ENCODE results near the gene SURF4.

The SURF4 gene

DNA sequence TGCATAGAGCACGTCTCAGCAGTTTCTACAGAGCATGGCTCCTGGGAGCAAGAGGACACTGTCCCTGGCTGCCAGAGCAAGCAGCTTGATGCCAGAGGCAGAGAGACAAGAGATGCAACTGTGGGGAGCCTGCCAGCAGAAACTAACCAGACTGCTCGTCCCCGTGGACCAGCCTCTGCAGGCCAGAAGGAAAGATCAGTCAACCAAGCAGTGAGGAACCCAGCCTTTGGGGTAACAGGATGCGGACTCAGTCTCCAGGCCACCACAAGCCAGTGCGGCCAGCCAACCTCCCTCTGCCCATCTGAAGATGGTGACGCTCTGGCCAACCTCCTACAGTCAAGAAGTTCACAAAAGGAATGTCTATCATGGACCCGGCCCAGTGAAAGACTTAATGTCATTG, 3.7 kb downstream of the SURF4 start:
- H3K36me3 ChIP-seq (ENCODE audit: control insufficient read depth, insufficient read depth, low read length), result peaks cover 61% of the 10 kb centered on the region
- no peak overlapping the region for H3K9ac ChIP-seq (ENCODE audit: low read length)
- H3K27ac ChIP-seq (ENCODE audit: low read depth, low read length), result no peak overlapping the region

GRCh38 chr9:133371261-133371711, 4.6 kb downstream of the SURF4 start:
- Histone ChIP-seq H3K27me3 (ENCODE audit: control insufficient read depth, insufficient read depth, low read length) (no peaks in the 10 kb centered on the region), H3K4me1 (ENCODE audit: control insufficient read depth, insufficient read depth, low read length) (no peaks in the 10 kb centered on the region; the same call in 1 of the 2 replicates), H3K36me3 (ENCODE audit: control insufficient read depth, insufficient read depth, low read length) (peaks cover 69% of the 10 kb centered on the region), H3K9ac (ENCODE audit: low read length) (peak overlapping the region; percentile 32), H3K4me3 (ENCODE audit: low read depth, low read length) (no peak overlapping the region), H3K27ac (ENCODE audit: low read depth, low read length) (no peak overlapping the region), H3K9me3 (ENCODE audit: control insufficient read depth, insufficient read depth, low read depth, low read length) (no peaks in the 10 kb centered on the region)

More for the DNA sequence above, 3.7 kb downstream of the SURF4 start:
- Histone ChIP-seq H3K27me3 (ENCODE audit: control insufficient read depth, insufficient read depth, low read length) (peaks cover 8% of the 10 kb centered on the region; the same call in 1 of the 2 replicates), H3K4me1 (ENCODE audit: control insufficient read depth, insufficient read depth, low read length) (no peaks in the 10 kb centered on the region; the same call in 1 of the 2 replicates), H3K4me3 (ENCODE audit: low read depth, low read length) (no peak overlapping the region), H3K9me3 (ENCODE audit: control insufficient read depth, insufficient read depth, low read depth, low read length) (no peaks in the 10 kb centered on the region)

GRCh38 chr9:133370685-133371084, 5.2 kb downstream of the SURF4 start:
- Histone ChIP-seq H3K27me3 (ENCODE audit: control insufficient read depth, insufficient read depth, low read length) (no peaks in the 10 kb centered on the region), H3K9ac (ENCODE audit: low read length) (no peak overlapping the region), H3K36me3 (ENCODE audit: control insufficient read depth, insufficient read depth, low read length) (peaks cover 75% of the 10 kb centered on the region), H3K4me1 (ENCODE audit: control insufficient read depth, insufficient read depth, low read length) (no peaks in the 10 kb centered on the region; the same call in 1 of the 2 replicates), H3K4me3 (ENCODE audit: low read depth, low read length) (no peak overlapping the region), H3K9me3 (ENCODE audit: control insufficient read depth, insufficient read depth, low read depth, low read length) (no peaks in the 10 kb centered on the region), H3K27ac (ENCODE audit: low read depth, low read length) (no peak overlapping the region)

DNA sequence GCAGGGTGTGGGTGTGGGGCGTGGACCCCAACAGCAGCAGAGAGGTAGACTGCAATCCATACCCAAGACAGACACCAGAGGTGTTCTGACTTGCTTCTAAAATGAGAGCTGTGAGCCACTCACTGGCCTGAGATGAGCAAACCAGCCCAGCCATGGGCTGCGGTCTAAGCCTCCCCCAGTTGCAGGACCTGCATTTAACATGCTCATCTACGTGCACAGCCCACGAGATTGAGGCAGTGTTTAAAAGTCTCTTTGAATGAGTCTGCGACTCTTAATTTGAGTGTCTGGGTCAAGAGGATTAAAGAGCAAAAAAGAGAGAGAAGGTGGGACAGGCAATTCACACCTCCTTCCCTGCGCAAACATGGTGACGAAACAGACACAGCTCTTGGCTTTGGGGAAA, 5.9 kb downstream of the SURF4 start:
- Histone ChIP-seq H3K27me3 (ENCODE audit: control insufficient read depth, insufficient read depth, low read length) (no peaks in the 10 kb centered on the region), H3K4me1 (ENCODE audit: control insufficient read depth, insufficient read depth, low read length) (no peaks in the 10 kb centered on the region; the same call in 1 of the 2 replicates), H3K9me3 (ENCODE audit: control insufficient read depth, insufficient read depth, low read depth, low read length) (no peaks in the 10 kb centered on the region), H3K4me3 (ENCODE audit: low read depth, low read length) (no peak overlapping the region), H3K9ac (ENCODE audit: low read length) (no peak overlapping the region), H3K36me3 (ENCODE audit: control insufficient read depth, insufficient read depth, low read length) (peaks cover 83% of the 10 kb centered on the region), H3K27ac (ENCODE audit: low read depth, low read length) (no peak overlapping the region)

DNA sequence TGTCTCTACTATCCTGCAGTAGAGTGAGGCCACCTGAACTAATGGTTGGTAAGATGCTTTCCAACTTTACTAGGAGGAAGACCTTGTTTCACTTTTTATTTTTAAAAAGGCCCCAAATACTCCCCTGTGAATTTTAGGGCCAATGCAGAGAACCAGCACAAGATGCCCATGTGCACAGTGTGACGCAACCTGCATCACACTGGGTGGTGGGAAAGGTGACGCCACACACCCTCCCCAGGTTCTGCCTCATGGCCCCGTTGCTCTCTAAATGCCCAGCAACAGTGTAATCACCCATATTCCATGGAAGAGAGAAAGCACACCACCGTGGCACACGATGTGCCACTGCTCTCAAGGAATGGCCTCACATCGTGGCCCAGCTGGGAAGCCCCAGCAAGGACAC, 6.4 kb downstream of the SURF4 start:
- H3K4me3 ChIP-seq (ENCODE audit: low read depth, low read length), result no peak overlapping the region
- H3K27me3 ChIP-seq (ENCODE audit: control insufficient read depth, insufficient read depth, low read length), result no peaks in the 10 kb centered on the region
- H3K27ac ChIP-seq (ENCODE audit: low read depth, low read length), result no peak overlapping the region
- H3K36me3 ChIP-seq (ENCODE audit: control insufficient read depth, insufficient read depth, low read length), result peaks cover 86% of the 10 kb centered on the region
- H3K9ac ChIP-seq (ENCODE audit: low read length), result no peak overlapping the region
- no peaks in the 10 kb centered on the region for H3K9me3 ChIP-seq (ENCODE audit: control insufficient read depth, insufficient read depth, low read depth, low read length)
- H3K4me1 ChIP-seq (ENCODE audit: control insufficient read depth, insufficient read depth, low read length), result no peaks in the 10 kb centered on the region; the same call in 1 of the 2 replicates

GRCh38 chr9:133368249-133368881, 7.5 kb downstream of the SURF4 start:
- Histone ChIP-seq H3K27ac (ENCODE audit: low read depth, low read length) (no peak overlapping the region), H3K4me1 (ENCODE audit: control insufficient read depth, insufficient read depth, low read length) (no peaks in the 10 kb centered on the region; the same call in 1 of the 2 replicates), H3K9ac (ENCODE audit: low read length) (no peak overlapping the region), H3K9me3 (ENCODE audit: control insufficient read depth, insufficient read depth, low read depth, low read length) (no peaks in the 10 kb centered on the region), H3K36me3 (ENCODE audit: control insufficient read depth, insufficient read depth, low read length) (peaks cover 97% of the 10 kb centered on the region), H3K4me3 (ENCODE audit: low read depth, low read length) (no peak overlapping the region), H3K27me3 (ENCODE audit: control insufficient read depth, insufficient read depth, low read length) (no peaks in the 10 kb centered on the region)

DNA sequence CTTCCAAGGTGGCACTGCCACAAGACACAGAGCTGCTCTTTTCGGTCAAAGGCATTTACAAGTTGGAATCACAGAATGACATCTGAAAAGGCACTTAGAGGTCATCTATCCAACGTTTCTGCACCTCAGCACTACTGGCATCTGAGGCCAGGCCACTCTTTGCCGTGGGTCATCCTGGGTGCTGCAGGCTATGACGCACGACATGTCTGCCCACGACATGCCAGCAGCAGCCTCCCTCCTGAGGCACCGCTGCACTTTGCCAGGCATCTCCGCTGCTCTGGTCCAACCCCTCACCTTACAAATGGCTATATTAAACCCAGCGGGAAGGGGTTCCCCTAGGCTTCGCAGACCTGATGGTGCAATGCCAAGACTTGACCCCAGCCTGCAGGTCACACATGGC, 8.1 kb downstream of the SURF4 start:
- Histone ChIP-seq H3K9me3 (ENCODE audit: control insufficient read depth, insufficient read depth, low read depth, low read length) (no peaks in the 10 kb centered on the region), H3K9ac (ENCODE audit: low read length) (no peak overlapping the region), H3K36me3 (ENCODE audit: control insufficient read depth, insufficient read depth, low read length) (peaks cover 97% of the 10 kb centered on the region), H3K4me3 (ENCODE audit: low read depth, low read length) (no peak overlapping the region), H3K4me1 (ENCODE audit: control insufficient read depth, insufficient read depth, low read length) (no peaks in the 10 kb centered on the region; the same call in 1 of the 2 replicates), H3K27ac (ENCODE audit: low read depth, low read length) (no peak overlapping the region), H3K27me3 (ENCODE audit: control insufficient read depth, insufficient read depth, low read length) (no peaks in the 10 kb centered on the region)

DNA sequence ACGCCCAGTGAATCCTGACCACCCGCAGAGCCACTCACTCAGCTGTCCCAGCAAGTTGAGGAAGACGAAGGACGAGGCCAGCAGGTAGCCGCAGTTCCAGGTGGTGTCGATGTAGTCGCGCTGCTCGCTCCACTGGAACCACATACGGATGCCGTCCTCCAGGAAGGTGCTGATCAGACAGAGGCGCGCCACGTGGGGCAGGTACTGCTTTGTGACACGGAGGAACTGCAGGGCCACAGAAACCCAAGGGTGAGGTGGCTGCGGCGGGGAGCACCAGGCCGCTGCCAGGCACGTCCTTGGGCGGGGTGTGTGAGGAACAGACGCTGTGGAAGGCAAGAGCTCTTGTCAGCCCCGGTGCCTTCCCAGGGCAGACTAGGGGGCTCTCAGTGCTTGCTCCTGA, 8.6 kb downstream of the SURF4 start:
- H3K4me1 ChIP-seq (ENCODE audit: control insufficient read depth, insufficient read depth, low read length), result no peaks in the 10 kb centered on the region; the same call in 1 of the 2 replicates
- peaks cover 97% of the 10 kb centered on the region for H3K36me3 ChIP-seq (ENCODE audit: control insufficient read depth, insufficient read depth, low read length)

GRCh38 chr9:133366435-133366834, 9.4 kb downstream of the SURF4 start:
- Histone ChIP-seq H3K4me3 (ENCODE audit: low read depth, low read length) (no peak overlapping the region), H3K27me3 (ENCODE audit: control insufficient read depth, insufficient read depth, low read length) (no peaks in the 10 kb centered on the region), H3K9me3 (ENCODE audit: control insufficient read depth, insufficient read depth, low read depth, low read length) (no peaks in the 10 kb centered on the region), H3K9ac (ENCODE audit: low read length) (no peak overlapping the region), H3K36me3 (ENCODE audit: control insufficient read depth, insufficient read depth, low read length) (peaks cover 97% of the 10 kb centered on the region), H3K4me1 (ENCODE audit: control insufficient read depth, insufficient read depth, low read length) (no peaks in the 10 kb centered on the region; the same call in 1 of the 2 replicates), H3K27ac (ENCODE audit: low read depth, low read length) (no peak overlapping the region)

More for the DNA sequence above, 8.6 kb downstream of the SURF4 start:
- no peaks in the 10 kb centered on the region for H3K27me3 ChIP-seq (ENCODE audit: control insufficient read depth, insufficient read depth, low read length)
- no peak overlapping the region for H3K27ac ChIP-seq (ENCODE audit: low read depth, low read length)
- H3K9me3 ChIP-seq (ENCODE audit: control insufficient read depth, insufficient read depth, low read depth, low read length), result no peaks in the 10 kb centered on the region
- H3K4me3 ChIP-seq (ENCODE audit: low read depth, low read length), result no peak overlapping the region
- H3K9ac ChIP-seq (ENCODE audit: low read length), result no peak overlapping the region

DNA sequence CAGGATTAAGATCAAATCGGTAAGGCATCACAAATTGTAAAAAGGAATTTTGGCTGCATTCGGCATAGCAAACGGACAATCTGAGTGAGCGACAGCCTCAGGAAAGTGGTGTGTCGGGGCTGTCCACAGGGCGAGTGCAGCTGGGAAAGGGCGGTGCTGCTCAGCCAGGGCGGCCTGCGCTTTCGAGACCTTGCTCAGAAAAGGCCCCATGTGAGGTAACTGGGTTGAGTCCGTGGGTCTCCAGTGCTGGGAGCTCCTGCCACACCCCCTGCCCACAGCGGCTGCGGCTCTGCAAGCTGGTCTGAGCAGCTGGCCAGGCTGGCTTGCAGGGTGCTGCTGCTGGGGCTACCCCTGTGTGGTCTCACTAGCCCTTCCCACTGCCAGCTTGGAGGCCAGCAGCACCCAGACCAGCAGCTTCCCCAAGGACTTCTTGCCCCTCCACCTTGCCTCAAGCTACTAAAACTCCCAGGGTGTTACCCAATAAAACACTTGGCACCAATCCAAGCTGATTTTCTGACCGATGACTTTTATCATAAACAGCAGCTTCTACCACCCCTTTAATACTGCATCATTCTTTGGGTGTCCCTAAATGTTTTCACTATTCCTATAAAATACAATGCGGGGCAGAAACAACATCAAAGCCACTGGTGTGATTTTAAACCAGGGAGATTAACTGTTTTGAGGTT, 13.4 kb downstream of the SURF4 start:
- no peaks in the 10 kb centered on the region for H3K9me3 ChIP-seq (ENCODE audit: control insufficient read depth, insufficient read depth, low read depth, low read length)
- H3K36me3 ChIP-seq (ENCODE audit: control insufficient read depth, insufficient read depth, low read length), result peaks cover 93% of the 10 kb centered on the region
- no peak overlapping the region for H3K9ac ChIP-seq (ENCODE audit: low read length)
- H3K27me3 ChIP-seq (ENCODE audit: control insufficient read depth, insufficient read depth, low read length), result no peaks in the 10 kb centered on the region
- no peak overlapping the region for H3K27ac ChIP-seq (ENCODE audit: low read depth, low read length)
- 0 out of 2 replicates have a peak, but pooled peaks cover 3% of the 10 kb centered on the region for H3K4me1 ChIP-seq (ENCODE audit: control insufficient read depth, insufficient read depth, low read length)
- no peak overlapping the region for H3K4me3 ChIP-seq (ENCODE audit: low read depth, low read length)

DNA sequence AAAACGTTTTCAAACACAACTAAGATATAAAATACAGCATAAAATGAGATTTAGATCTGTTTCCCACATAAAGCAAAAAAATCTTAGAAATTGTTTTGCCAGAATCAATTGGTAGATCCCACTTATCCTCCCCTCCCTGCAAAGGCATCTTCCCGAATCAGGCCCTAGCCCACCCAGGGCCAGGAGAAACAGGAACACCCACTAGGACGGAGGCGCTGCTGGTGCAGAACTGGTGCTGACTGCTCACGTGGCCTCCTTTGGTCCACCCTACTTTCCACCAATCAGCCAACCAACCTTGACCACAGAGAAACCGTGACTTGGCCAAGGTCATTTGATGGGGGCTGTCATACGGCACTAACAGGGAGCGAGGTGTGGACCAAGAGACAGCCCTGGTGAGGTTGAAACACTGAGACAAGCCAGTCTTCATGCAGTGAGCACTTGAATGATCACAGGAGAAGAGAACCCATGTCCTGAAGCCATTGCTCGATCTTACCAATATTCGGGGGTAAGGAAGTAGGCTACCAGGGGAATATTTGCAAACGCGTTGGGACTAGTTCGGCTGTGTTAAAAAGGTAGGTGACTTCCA, 14.3 kb downstream of the SURF4 start:
- H3K4me3 ChIP-seq (ENCODE audit: low read depth, low read length), result no peak overlapping the region
- H3K9ac ChIP-seq (ENCODE audit: low read length), result no peak overlapping the region
- H3K4me1 ChIP-seq (ENCODE audit: control insufficient read depth, insufficient read depth, low read length), result 0 out of 2 replicates have a peak, but pooled peaks cover 7% of the 10 kb centered on the region
- H3K36me3 ChIP-seq (ENCODE audit: control insufficient read depth, insufficient read depth, low read length), result peaks cover 85% of the 10 kb centered on the region
- no peak overlapping the region for H3K27ac ChIP-seq (ENCODE audit: low read depth, low read length)
- H3K9me3 ChIP-seq (ENCODE audit: control insufficient read depth, insufficient read depth, low read depth, low read length), result no peaks in the 10 kb centered on the region
- no peaks in the 10 kb centered on the region for H3K27me3 ChIP-seq (ENCODE audit: control insufficient read depth, insufficient read depth, low read length)

All from HUES6 (cell line).